CD14-positive monocyte (primary cell): ENCODE data around the gene CDH4. TPM values are rescaled to one million over a fixed set of nuclear protein-coding genes. Genes with fewer than 3 reads are reported as not detected.
"Not testable (repeated sequence)": the region's sequence is repeated elsewhere in the genome, so short reads cannot be mapped to it uniquely, and the experiment has no call there.

Source experiments
- DNase-seq, 3 donors: peaks; one replicate each; pipeline ENCODE4 v3.0.0-alpha.2; 2011 to 2022
- H2AFZ ChIP-seq: 2 replicates; pipeline ENCODE4 v1.6.0; 2012; ENCODE audit warnings: mild to moderate bottlenecking, low read depth, low read length, inconsistent platforms; ENCODE audit not compliant: insufficient read depth, poor library complexity, severe bottlenecking
- H3K27ac ChIP-seq, 2 donors: 1 replicate in 1 of 2; 2 replicates in 1 of 2; pipeline ENCODE4 v1.5.1; 2012 to 2013; ENCODE audit warnings: low read length in 2 of 2, control low read depth in 1 of 2, inconsistent platforms in 1 of 2, low read depth in 1 of 2, mild to moderate bottlenecking in 1 of 2
- H3K27me3 ChIP-seq, 2 donors: one replicate each; pipeline versions ENCODE4 v1.6.0 to v1.6.1; 2011 to 2013; ENCODE audit warnings: low read length in 2 of 2; ENCODE audit not compliant: control insufficient read depth in 2 of 2, insufficient read depth in 2 of 2
- H3K36me3 ChIP-seq, 2 donors: replicated peaks in 1 of 2; 1 replicate in 1 of 2; 2 replicates in 1 of 2; pipeline versions ENCODE4 v1.5.1 to v1.6.1; 2012 to 2013; ENCODE audit warnings: low read length in 2 of 2, control low read depth in 1 of 2, inconsistent platforms in 1 of 2, mild to moderate bottlenecking in 1 of 2; ENCODE audit not compliant: insufficient read depth in 2 of 2, control insufficient read depth in 1 of 2
- H3K4me1 ChIP-seq, 2 donors: 1 replicate in 1 of 2; 2 replicates in 1 of 2; pipeline versions ENCODE4 v1.5.1 to v1.6.1; 2012 to 2013; ENCODE audit warnings: low read length in 2 of 2, control low read depth in 1 of 2, inconsistent platforms in 1 of 2, mild to moderate bottlenecking in 1 of 2, moderate library complexity in 1 of 2; ENCODE audit not compliant: insufficient read depth in 2 of 2, control insufficient read depth in 1 of 2
- H3K4me2 ChIP-seq: replicated peaks from 2 replicates; pipeline ENCODE3; 2012; ENCODE audit warnings: low read length, moderate library complexity, mild to moderate bottlenecking; ENCODE audit not compliant: poor library complexity, severe bottlenecking; ENCODE audit errors: extremely low read depth
- H3K4me3 ChIP-seq, 3 experiments: fragments of 200-600 bp in 1 of 3; sonication (generic) in 1 of 3; replicated peaks in 1 of 3; 1 replicate in 2 of 3; 2 replicates in 1 of 3; pipeline ENCODE4 v1.5.1; 2011 to 2013; ENCODE audit warnings: low read length in 3 of 3, mild to moderate bottlenecking in 3 of 3, control low read depth in 2 of 3, low read depth in 2 of 3, inconsistent platforms in 1 of 3, moderate library complexity in 1 of 3
- H3K79me2 ChIP-seq: 2 replicates; pipeline ENCODE4 v1.6.0; 2012; ENCODE audit warnings: mild to moderate bottlenecking, control low read depth, inconsistent platforms, low read length, moderate library complexity; ENCODE audit not compliant: insufficient read depth
- H3K9ac ChIP-seq: 2 replicates; pipeline ENCODE4 v1.6.0; 2017; ENCODE audit warnings: low read length, mild to moderate bottlenecking; ENCODE audit not compliant: insufficient read depth, poor library complexity, severe bottlenecking
- H3K9me3 ChIP-seq, 2 donors: replicated peaks in 1 of 2; 1 replicate in 1 of 2; 2 replicates in 1 of 2; pipeline versions ENCODE4 v1.5.1 to v1.6.1; 2012 to 2013; ENCODE audit warnings: low read length in 2 of 2, control low read depth in 1 of 2; ENCODE audit not compliant: control insufficient read depth in 1 of 2, insufficient read depth in 1 of 2
- H4K20me1 ChIP-seq: 2 replicates; pipeline ENCODE4 v1.6.0; 2012; ENCODE audit warnings: mild to moderate bottlenecking, low read length, control low read depth, moderate library complexity; ENCODE audit not compliant: insufficient read depth
- H3K27ac Mint-ChIP-seq, 7 donors: one replicate each; pipeline ENCODE4 v1.8.0; 2020; ENCODE audit warnings: mild to moderate bottlenecking in 7 of 7, mixed read lengths in 7 of 7, moderate library complexity in 6 of 7, inconsistent platforms in 2 of 7
- H3K27me3 Mint-ChIP-seq, 3 donors: one replicate each; pipeline ENCODE4 v1.8.0; 2021 to 2022; ENCODE audit warnings: low read depth in 3 of 3, mild to moderate bottlenecking in 3 of 3, mixed read lengths in 3 of 3, moderate library complexity in 3 of 3, inconsistent platforms in 1 of 3
- H3K36me3 Mint-ChIP-seq, 2 donors: one replicate each; pipeline ENCODE4 v1.8.0; 2020; ENCODE audit warnings: mixed read lengths in 2 of 2, inconsistent platforms in 1 of 2, mild to moderate bottlenecking in 1 of 2
- H3K4me1 Mint-ChIP-seq: one replicate; pipeline ENCODE4 v1.8.0; 2020; ENCODE audit warnings: mild to moderate bottlenecking, mixed read lengths
- H3K4me3 Mint-ChIP-seq, 2 donors: one replicate each; pipeline ENCODE4 v1.8.0; 2020; ENCODE audit warnings: mild to moderate bottlenecking in 2 of 2, mixed read lengths in 2 of 2, moderate library complexity in 1 of 2
- H3K9me3 Mint-ChIP-seq, 7 donors: one replicate each; pipeline ENCODE4 v1.8.0; 2020 to 2022; ENCODE audit warnings: mixed read lengths in 7 of 7, mild to moderate bottlenecking in 6 of 7, moderate library complexity in 6 of 7, inconsistent platforms in 2 of 7
- WGBS: methylation state at CpG from one replicate; pipeline ENCODE4 v1.1.5; 2013; ENCODE audit warnings: missing lambda C conversion rate; ENCODE audit not compliant: insufficient coverage; 5-methylcytosine and 5-hydroxymethylcytosine counted together
- intact Hi-C, 2 donors: fragments of 100-400 bp; cut with micrococcal nuclease; formaldehyde crosslinking; loops; one replicate each; pipeline versions ENCODE4 v1.15.0 to v1.15.1; 2023
- polyA plus RNA-seq, 3 donors: library from polyadenylated mRNA; depleted of rRNA in 1 of 3; unstranded in 2 of 3; stranded (reverse) in 1 of 3; fragments of 300-500 nt in 2 of 3; fragments of >200 nt in 1 of 3; fragmentation: Illumina TruSeq in 2 of 3; gene quantifications; 1 replicate in 2 of 3; 2 replicates in 1 of 3; pipeline ENCODE4 v1.2.3, GENCODE V29; 2012 to 2021
- TF ChIP-seq, protein P1 (sequence below): fragments of 200-600 bp; IDR thresholded peaks from one replicate; pipeline ENCODE4 v1.8.0; 2022; ENCODE audit warnings: antibody characterized with exemption, mild to moderate bottlenecking

CDH4 gene
- polyA plus RNA-seq, 3 donors: not detected

GRCh38 chr20:61941721-61942405 lies 689.8 kb downstream of the CDH4 start:
- intact Hi-C loops: no loop called here
- no peak overlapping the region for H3K4me3 ChIP-seq
- no peak overlapping the region for H3K4me3 Mint-ChIP-seq
- H3K9me3 ChIP-seq: peaks cover 0 to 21% of the 10 kb centered on the region in 2 donors
- no peaks in the 10 kb centered on the region for H3K4me1 Mint-ChIP-seq
- H3K9ac ChIP-seq: no peak overlapping the region
- no peaks in the 10 kb centered on the region for H3K36me3 Mint-ChIP-seq
- H2AFZ ChIP-seq: no peak overlapping the region
- H3K9me3 Mint-ChIP-seq: peaks cover 0 to 16% (median 6%) of the 10 kb centered on the region in 7 donors
- no peak overlapping the region for H3K27ac ChIP-seq
- no peak for DNase-seq
- peaks cover 0 to 5% (median 2%) of the 10 kb centered on the region in 3 donors for H3K27me3 Mint-ChIP-seq
- H3K79me2 ChIP-seq: no peaks in the 10 kb centered on the region
- no peaks in the 10 kb centered on the region for H3K27me3 ChIP-seq
- no peak overlapping the region for H3K4me2 ChIP-seq
- TF ChIP-seq, protein P1, sequence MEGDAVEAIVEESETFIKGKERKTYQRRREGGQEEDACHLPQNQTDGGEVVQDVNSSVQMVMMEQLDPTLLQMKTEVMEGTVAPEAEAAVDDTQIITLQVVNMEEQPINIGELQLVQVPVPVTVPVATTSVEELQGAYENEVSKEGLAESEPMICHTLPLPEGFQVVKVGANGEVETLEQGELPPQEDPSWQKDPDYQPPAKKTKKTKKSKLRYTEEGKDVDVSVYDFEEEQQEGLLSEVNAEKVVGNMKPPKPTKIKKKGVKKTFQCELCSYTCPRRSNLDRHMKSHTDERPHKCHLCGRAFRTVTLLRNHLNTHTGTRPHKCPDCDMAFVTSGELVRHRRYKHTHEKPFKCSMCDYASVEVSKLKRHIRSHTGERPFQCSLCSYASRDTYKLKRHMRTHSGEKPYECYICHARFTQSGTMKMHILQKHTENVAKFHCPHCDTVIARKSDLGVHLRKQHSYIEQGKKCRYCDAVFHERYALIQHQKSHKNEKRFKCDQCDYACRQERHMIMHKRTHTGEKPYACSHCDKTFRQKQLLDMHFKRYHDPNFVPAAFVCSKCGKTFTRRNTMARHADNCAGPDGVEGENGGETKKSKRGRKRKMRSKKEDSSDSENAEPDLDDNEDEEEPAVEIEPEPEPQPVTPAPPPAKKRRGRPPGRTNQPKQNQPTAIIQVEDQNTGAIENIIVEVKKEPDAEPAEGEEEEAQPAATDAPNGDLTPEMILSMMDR: no peak
- no peak overlapping the region for H3K27ac Mint-ChIP-seq
- no peaks in the 10 kb centered on the region for H4K20me1 ChIP-seq
- no peaks in the 10 kb centered on the region for H3K4me1 ChIP-seq
- WGBS: 89% methylated on average over 13 of the region's 16 CpGs
- no peaks in the 10 kb centered on the region for H3K36me3 ChIP-seq

GRCh38 chr20:61942526-61942925 lies 690.5 kb downstream of the CDH4 start:
- H3K27ac Mint-ChIP-seq: no peak overlapping the region
- H2AFZ ChIP-seq: no peak overlapping the region
- no peaks in the 10 kb centered on the region for H4K20me1 ChIP-seq
- DNase-seq: no peak
- H3K9ac ChIP-seq: no peak overlapping the region
- H3K9me3 Mint-ChIP-seq: peaks cover 0 to 20% (median 6%) of the 10 kb centered on the region in 7 donors
- no peaks in the 10 kb centered on the region for H3K4me1 Mint-ChIP-seq
- no peak overlapping the region for H3K27ac ChIP-seq
- no peaks in the 10 kb centered on the region for H3K4me1 ChIP-seq
- TF ChIP-seq, protein P1: no peak
- H3K4me3 ChIP-seq: no peak overlapping the region
- no peaks in the 10 kb centered on the region for H3K36me3 Mint-ChIP-seq
- intact Hi-C loops: no loop called here
- peaks cover 0 to 5% (median 0%) of the 10 kb centered on the region in 3 donors for H3K27me3 Mint-ChIP-seq
- H3K4me2 ChIP-seq: no peak overlapping the region
- no peaks in the 10 kb centered on the region for H3K27me3 ChIP-seq
- H3K4me3 Mint-ChIP-seq: no peak overlapping the region
- H3K79me2 ChIP-seq: no peaks in the 10 kb centered on the region
- H3K36me3 ChIP-seq: no peaks in the 10 kb centered on the region
- 87% methylated on average over 7 of the region's 9 CpGs for WGBS
- peaks cover 0 to 21% of the 10 kb centered on the region in 2 donors for H3K9me3 ChIP-seq

DNA sequence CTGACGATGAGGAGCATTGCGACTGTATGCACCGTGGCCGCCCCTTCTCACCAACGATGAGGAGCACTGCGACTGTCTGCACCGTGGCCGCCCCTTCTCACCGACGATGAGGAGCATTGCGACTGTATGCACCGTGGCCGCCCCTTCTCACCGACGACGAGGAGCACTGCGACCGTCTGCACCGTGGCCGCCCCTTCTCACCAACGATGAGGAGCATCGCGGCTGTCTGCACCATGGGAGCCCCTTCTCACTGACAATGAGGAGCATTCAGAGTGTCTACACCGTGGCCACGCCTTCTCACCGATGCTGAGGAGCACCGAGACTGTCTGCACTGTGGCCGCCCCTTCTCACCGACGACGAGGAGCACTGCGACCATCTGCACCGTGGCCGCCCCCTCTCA lies 692.9 kb downstream of the CDH4 start:
- H3K4me2 ChIP-seq, H3K36me3 ChIP-seq, DNase-seq, H3K4me1 ChIP-seq, H3K4me3 Mint-ChIP-seq, H3K79me2 ChIP-seq, H2AFZ ChIP-seq, intact Hi-C loops, H3K4me1 Mint-ChIP-seq, H3K27me3 ChIP-seq, H3K4me3 ChIP-seq, H4K20me1 ChIP-seq, H3K27ac ChIP-seq, H3K27me3 Mint-ChIP-seq, H3K36me3 Mint-ChIP-seq, H3K9ac ChIP-seq, H3K27ac Mint-ChIP-seq: not testable (repeated sequence)
- 100% methylated on average over 2 of the region's 34 CpGs for WGBS
- H3K9me3 ChIP-seq: peaks cover 0 to 19% of the 10 kb centered on the region in 2 donors
- H3K9me3 Mint-ChIP-seq: peaks cover 0 to 33% (median 8%) of the 10 kb centered on the region in 7 donors
